ENCODE measurements around the gene CELA3B.
"Not testable (repeated sequence)": the region's sequence is repeated elsewhere in the genome, so short reads cannot be mapped to it uniquely, and the experiment has no call there.

GRCh38 chr1:21996663-21996970 lies 19.8 kb downstream of the CELA3B start:
- not testable (repeated sequence) for TF ChIP-seq CTCF, EP300, POLR2A (IDR thresholded peaks at IDR 0.05)
